Measurements from ENCODE around the gene FAM170B. TPM values are rescaled to one million over a fixed set of nuclear protein-coding genes. Genes with fewer than 3 reads are reported as not detected.

The FAM170B gene
- total RNA-seq, 4 donors from 2014 or later, result not detected

GRCh38 chr10:49107887-49108267, 25.9 kb downstream of the FAM170B start:
- peaks cover 63 to 76% (median 67%) of the 10 kb centered on the region in 4 donors for H3K4me1 ChIP-seq
- no peaks in the 10 kb centered on the region for H3K27me3 ChIP-seq
- no peak for TF ChIP-seq POLR2AphosphoS5 (IDR thresholded peaks at IDR 0.05)
- no peak for TF ChIP-seq EP300 (IDR thresholded peaks at IDR 0.05)
- no peak for TF ChIP-seq POLR2A (IDR thresholded peaks at IDR 0.05; ENCODE audit: low read depth)
- TF ChIP-seq, protein P1, sequence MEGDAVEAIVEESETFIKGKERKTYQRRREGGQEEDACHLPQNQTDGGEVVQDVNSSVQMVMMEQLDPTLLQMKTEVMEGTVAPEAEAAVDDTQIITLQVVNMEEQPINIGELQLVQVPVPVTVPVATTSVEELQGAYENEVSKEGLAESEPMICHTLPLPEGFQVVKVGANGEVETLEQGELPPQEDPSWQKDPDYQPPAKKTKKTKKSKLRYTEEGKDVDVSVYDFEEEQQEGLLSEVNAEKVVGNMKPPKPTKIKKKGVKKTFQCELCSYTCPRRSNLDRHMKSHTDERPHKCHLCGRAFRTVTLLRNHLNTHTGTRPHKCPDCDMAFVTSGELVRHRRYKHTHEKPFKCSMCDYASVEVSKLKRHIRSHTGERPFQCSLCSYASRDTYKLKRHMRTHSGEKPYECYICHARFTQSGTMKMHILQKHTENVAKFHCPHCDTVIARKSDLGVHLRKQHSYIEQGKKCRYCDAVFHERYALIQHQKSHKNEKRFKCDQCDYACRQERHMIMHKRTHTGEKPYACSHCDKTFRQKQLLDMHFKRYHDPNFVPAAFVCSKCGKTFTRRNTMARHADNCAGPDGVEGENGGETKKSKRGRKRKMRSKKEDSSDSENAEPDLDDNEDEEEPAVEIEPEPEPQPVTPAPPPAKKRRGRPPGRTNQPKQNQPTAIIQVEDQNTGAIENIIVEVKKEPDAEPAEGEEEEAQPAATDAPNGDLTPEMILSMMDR (IDR thresholded peaks at IDR 0.05), result no peak
- no peak for DNase-seq (ENCODE audit: extremely low spot score)
- 89% methylated on average over 2 of the region's 8 CpGs for WGBS
- no peaks in the 10 kb centered on the region for H3K9me3 ChIP-seq
- H3K27ac ChIP-seq (replicated peaks in 1 of 4), result no peak overlapping the region
- peaks cover 0 to 10% (median 7%) of the 10 kb centered on the region in 4 donors for H3K36me3 ChIP-seq
- H3K4me3 ChIP-seq, result no peak overlapping the region
- intact Hi-C loops (cut with DNase I), result no loop called here

- H3K27ac ChIP-seq (replicated peaks in 1 of 4), result no peak overlapping the region
- DNase-seq (ENCODE audit: extremely low spot score), result no peak
- no peaks in the 10 kb centered on the region for H3K27me3 ChIP-seq
- H3K4me1 ChIP-seq, result peaks cover 60 to 71% (median 62%) of the 10 kb centered on the region in 4 donors
- 98% methylated on average over 13 of the region's 17 CpGs for WGBS
- H3K36me3 ChIP-seq, result peaks cover 0 to 10% (median 7%) of the 10 kb centered on the region in 4 donors
- no peaks in the 10 kb centered on the region for H3K9me3 ChIP-seq
- H3K4me3 ChIP-seq, result no peak overlapping the region
- TF ChIP-seq POLR2A (IDR thresholded peaks at IDR 0.05; ENCODE audit: low read depth), result no peak
- no peak for TF ChIP-seq EP300 (IDR thresholded peaks at IDR 0.05)
- TF ChIP-seq POLR2AphosphoS5 (IDR thresholded peaks at IDR 0.05), result no peak
- TF ChIP-seq, protein P1 (IDR thresholded peaks at IDR 0.05), result no peak
- intact Hi-C loops (cut with DNase I), result no loop called here
Observed at GRCh38 chr10:49107111-49107886, 26.5 kb downstream of the FAM170B start.

- Histone ChIP-seq H3K27me3 (no peaks in the 10 kb centered on the region), H3K4me3 (no peak overlapping the region), H3K27ac (replicated peaks in 1 of 4) (no peak overlapping the region), H3K4me1 (peaks cover 51 to 62% (median 58%) of the 10 kb centered on the region in 4 donors), H3K9me3 (no peaks in the 10 kb centered on the region), H3K36me3 (peaks cover 0 to 10% (median 7%) of the 10 kb centered on the region in 4 donors)
- DNase-seq (ENCODE audit: extremely low spot score), result no peak
- intact Hi-C loops (cut with DNase I), result no loop called here
- no peak for TF ChIP-seq EP300 (IDR thresholded peaks at IDR 0.05)
- TF ChIP-seq POLR2A (IDR thresholded peaks at IDR 0.05; ENCODE audit: low read depth), result no peak
- no peak for TF ChIP-seq POLR2AphosphoS5 (IDR thresholded peaks at IDR 0.05)
- TF ChIP-seq, protein P1 (IDR thresholded peaks at IDR 0.05), result no peak
- WGBS, result 44% methylated on average over 7 of the region's 7 CpGs
Observed at GRCh38 chr10:49106451-49106850, 27.4 kb downstream of the FAM170B start.

GRCh38 chr10:49105076-49105475, 28.7 kb downstream of the FAM170B start:
- intact Hi-C loops (cut with DNase I), result no loop called here
- Histone ChIP-seq H3K27me3 (no peaks in the 10 kb centered on the region), H3K4me1 (peaks cover 38 to 48% (median 45%) of the 10 kb centered on the region in 4 donors), H3K9me3 (no peaks in the 10 kb centered on the region), H3K27ac (replicated peaks in 1 of 4) (no peak overlapping the region), H3K4me3 (no peak overlapping the region), H3K36me3 (peaks cover 0 to 10% (median 7%) of the 10 kb centered on the region in 4 donors)
- TF ChIP-seq POLR2AphosphoS5 (IDR thresholded peaks at IDR 0.05), result no peak
- no peak for DNase-seq (ENCODE audit: extremely low spot score)
- WGBS, result 83% methylated on average over 4 of the region's 4 CpGs

- H3K4me3 ChIP-seq, result no peak overlapping the region
- WGBS, result 85% methylated on average over 4 of the region's 5 CpGs
- H3K36me3 ChIP-seq, result peaks cover 0 to 10% (median 7%) of the 10 kb centered on the region in 4 donors
- no peaks in the 10 kb centered on the region for H3K9me3 ChIP-seq
- TF ChIP-seq POLR2AphosphoS5 (IDR thresholded peaks at IDR 0.05) (no peak), POLR2A (IDR thresholded peaks at IDR 0.05; ENCODE audit: low read depth) (no peak), EP300 (IDR thresholded peaks at IDR 0.05) (no peak)
- TF ChIP-seq, protein P1 (IDR thresholded peaks at IDR 0.05), result no peak
- no peak overlapping the region for H3K27ac ChIP-seq (replicated peaks in 1 of 4)
- DNase-seq (ENCODE audit: extremely low spot score), result peak; percentile 85
- H3K27me3 ChIP-seq, result no peaks in the 10 kb centered on the region
- intact Hi-C loops (cut with DNase I), result no loop called here
- H3K4me1 ChIP-seq, result peaks cover 31 to 41% (median 37%) of the 10 kb centered on the region in 4 donors
Observed at GRCh38 chr10:49104323-49104722, 29.5 kb downstream of the FAM170B start.

All from esophagus muscularis mucosa (tissue), 4 donors.